ENCODE results near the gene RAD50.

The RAD50 gene

DNA sequence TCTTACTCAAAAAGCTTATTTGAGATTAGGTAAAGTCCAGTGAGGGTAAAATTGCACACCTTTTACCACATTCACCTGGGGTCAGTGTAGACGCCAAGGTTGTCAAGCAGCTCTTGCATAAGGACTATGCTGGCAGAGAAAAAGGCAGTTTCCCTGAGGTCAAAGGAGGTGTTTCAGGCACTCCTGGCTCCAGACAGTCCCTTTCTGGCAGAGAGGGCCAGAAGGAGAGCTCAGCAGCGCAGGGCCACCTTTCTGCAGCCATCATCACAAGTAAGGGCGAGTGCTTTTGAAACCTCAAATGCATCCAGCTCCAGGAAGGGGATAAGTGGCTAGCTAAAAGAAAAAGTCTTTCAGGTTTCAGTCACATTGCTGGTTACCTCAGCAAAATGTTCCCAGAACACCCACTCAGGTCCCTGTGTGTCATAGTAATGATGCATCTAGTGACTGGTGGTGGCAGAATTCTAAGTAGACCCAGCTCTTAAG, 84.5 kb downstream of the RAD50 start:
- TF ChIP-seq POLR2AphosphoS5 (IDR thresholded peaks at IDR 0.05; ENCODE audit: low read depth, low read length) (no peak), TAF1 (IDR thresholded peaks at IDR 0.05; ENCODE audit: borderline replicate concordance, insufficient read depth, low read length) (no peak), REST (IDR thresholded peaks at IDR 0.05; ENCODE audit: insufficient read depth in 1 of 2, low read depth in 2 of 2, low read length in 2 of 2) (no peak), FOXP2 (optimal IDR thresholded peaks at IDR 0.05; ENCODE audit: borderline replicate concordance, extremely low read depth, extremely low read length, insufficient read depth) (no peak), SIN3A (IDR thresholded peaks at IDR 0.05; ENCODE audit: borderline replicate concordance, insufficient read depth, low read length) (no peak)

- TF ChIP-seq REST (IDR thresholded peaks at IDR 0.05; ENCODE audit: insufficient read depth in 1 of 2, low read depth in 2 of 2, low read length in 2 of 2) = no peak
- no peak for TF ChIP-seq FOXP2 (optimal IDR thresholded peaks at IDR 0.05; ENCODE audit: borderline replicate concordance, extremely low read depth, extremely low read length, insufficient read depth)
These were observed 85.1 kb downstream of the RAD50 start for GRCh38 chr5:132641841-132642240.

DNA sequence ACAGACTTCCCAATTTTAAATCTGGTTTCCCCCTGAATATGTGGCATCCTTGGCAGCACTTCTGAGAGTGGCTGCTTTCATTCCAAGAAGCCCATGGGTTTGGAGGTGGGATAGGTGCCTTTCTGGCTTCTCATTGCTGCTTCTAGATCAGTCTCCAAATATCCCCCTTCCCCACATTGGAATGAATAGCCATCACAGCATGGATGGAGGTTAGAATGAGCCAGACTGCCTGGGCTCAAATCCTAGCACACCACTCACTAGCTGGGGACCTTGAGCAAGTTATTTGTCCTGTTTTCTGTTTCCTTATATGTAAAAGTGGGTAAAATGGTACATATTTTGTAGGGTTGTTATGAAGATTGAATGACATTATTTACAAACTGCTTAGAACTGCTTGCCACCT, 87.4 kb downstream of the RAD50 start:
- TF ChIP-seq SIN3A (IDR thresholded peaks at IDR 0.05; ENCODE audit: borderline replicate concordance, insufficient read depth, low read length) = no peak
- no peak for TF ChIP-seq FOXP2 (optimal IDR thresholded peaks at IDR 0.05; ENCODE audit: borderline replicate concordance, extremely low read depth, extremely low read length, insufficient read depth)
- no peak for TF ChIP-seq TAF1 (IDR thresholded peaks at IDR 0.05; ENCODE audit: borderline replicate concordance, insufficient read depth, low read length)
- no peak for TF ChIP-seq REST (IDR thresholded peaks at IDR 0.05; ENCODE audit: insufficient read depth in 1 of 2, low read depth in 2 of 2, low read length in 2 of 2)
- TF ChIP-seq POLR2AphosphoS5 (IDR thresholded peaks at IDR 0.05; ENCODE audit: low read depth, low read length) = no peak

GRCh38 chr5:132646583-132647266, 89.9 kb downstream of the RAD50 start:
- TF ChIP-seq TAF1 (IDR thresholded peaks at IDR 0.05; ENCODE audit: borderline replicate concordance, insufficient read depth, low read length) = no peak
- TF ChIP-seq REST (IDR thresholded peaks at IDR 0.05; ENCODE audit: insufficient read depth in 1 of 2, low read depth in 2 of 2, low read length in 2 of 2) = no peak
- no peak for TF ChIP-seq POLR2AphosphoS5 (IDR thresholded peaks at IDR 0.05; ENCODE audit: low read depth, low read length)
- no peak for TF ChIP-seq FOXP2 (optimal IDR thresholded peaks at IDR 0.05; ENCODE audit: borderline replicate concordance, extremely low read depth, extremely low read length, insufficient read depth)
- no peak for TF ChIP-seq SIN3A (IDR thresholded peaks at IDR 0.05; ENCODE audit: borderline replicate concordance, insufficient read depth, low read length)

DNA sequence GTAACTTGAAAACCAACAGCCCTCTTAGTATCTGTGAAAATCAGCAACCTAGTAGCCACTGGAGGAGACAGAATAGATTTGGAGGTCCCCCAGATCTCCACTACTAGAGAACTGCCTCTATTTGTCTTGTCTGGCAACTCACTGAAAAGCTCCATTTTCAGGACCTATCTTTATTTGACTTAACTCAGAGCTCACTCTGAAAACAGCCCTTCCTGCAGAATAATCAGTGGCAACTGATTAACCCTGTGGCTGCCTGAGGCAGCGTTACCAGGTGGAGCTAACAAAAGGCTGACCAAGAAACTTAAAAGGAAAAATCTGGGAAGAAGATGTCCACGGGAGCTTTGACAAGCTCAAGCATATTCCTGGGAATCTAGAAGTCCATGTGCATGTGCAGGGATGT, 90.7 kb downstream of the RAD50 start:
- TF ChIP-seq REST (IDR thresholded peaks at IDR 0.05; ENCODE audit: insufficient read depth in 1 of 2, low read depth in 2 of 2, low read length in 2 of 2) (no peak), TAF1 (IDR thresholded peaks at IDR 0.05; ENCODE audit: borderline replicate concordance, insufficient read depth, low read length) (no peak), SIN3A (IDR thresholded peaks at IDR 0.05; ENCODE audit: borderline replicate concordance, insufficient read depth, low read length) (no peak), FOXP2 (optimal IDR thresholded peaks at IDR 0.05; ENCODE audit: borderline replicate concordance, extremely low read depth, extremely low read length, insufficient read depth) (no peak), POLR2AphosphoS5 (IDR thresholded peaks at IDR 0.05; ENCODE audit: low read depth, low read length) (no peak)

Measured in PFSK-1 (cell line).